ENCODE data around the gene GNPTAB. TPM values are rescaled to one million over a fixed set of nuclear protein-coding genes. Genes with fewer than 3 reads are reported as not detected.
A peak's percentile ranks its signal among the peaks of the same experiment; 100 is the strongest.

GNPTAB gene
- total and polyA plus RNA-seq, 2 of the 13 experiments (the other 11 are each of a cell fraction or from before 2014, with no cell fraction given): 13.6 to 19.4 TPM

DNA sequence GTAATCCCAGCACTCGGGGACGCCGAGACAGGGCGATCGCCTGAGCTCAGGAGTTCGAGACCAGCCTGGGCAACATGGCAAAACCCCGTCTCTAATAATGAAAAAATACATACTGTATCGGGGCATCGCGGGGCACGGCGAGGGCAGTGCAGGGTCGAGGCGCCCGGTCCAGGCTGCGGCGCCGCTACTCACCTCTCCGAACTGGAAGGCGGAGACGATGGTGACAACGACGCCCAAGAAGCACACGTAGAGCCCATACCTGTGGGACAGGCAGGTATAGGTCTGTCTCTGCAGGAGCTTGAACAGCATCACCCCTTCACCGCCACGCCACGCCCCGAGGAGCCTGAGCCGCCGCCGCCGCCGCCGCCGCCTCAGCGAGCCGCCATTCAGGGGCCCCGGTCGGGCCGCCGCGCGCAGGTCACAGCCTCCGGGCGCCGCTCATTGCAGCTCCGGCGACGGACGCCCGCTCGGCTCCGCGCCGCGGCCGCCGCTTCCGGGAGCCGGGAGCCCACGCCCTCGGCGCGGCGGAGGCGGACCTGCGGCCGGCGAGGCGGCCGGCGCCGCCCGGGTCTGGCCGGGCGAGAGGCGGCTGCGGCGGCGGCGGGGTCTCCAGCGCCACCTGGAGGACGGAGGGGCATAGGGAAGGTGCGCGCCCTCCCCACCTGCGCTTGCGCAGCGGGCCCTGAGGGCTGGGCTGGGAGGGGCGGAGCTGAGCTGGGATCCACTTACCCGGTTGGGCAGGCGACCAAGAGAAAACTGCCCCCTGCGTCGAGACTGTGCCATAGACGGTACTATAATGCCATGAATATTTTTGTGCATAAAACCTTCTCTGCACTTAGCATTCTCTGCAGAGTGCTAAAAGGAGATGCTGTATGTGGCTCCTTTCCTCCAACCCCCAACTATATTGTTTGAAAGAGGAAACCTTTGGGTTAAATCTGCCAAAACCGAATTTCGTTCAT is at the start of gene GNPTAB (continued):
- peak; percentile 48; the same call in 1 of the 2 replicates for TF ChIP-seq PRMT3 (CRISPR knock-in tag; IDR thresholded peaks at IDR 0.05; ENCODE audit: borderline replicate concordance, low read depth)
- TF ChIP-seq ZNF850 (CRISPR knock-in tag; conservative IDR thresholded peaks at IDR 0.05): no peak
- no peak for TF ChIP-seq FOXA1 (IDR thresholded peaks at IDR 0.05)
- no peak for TF ChIP-seq FOXA1 (CRISPR knock-in tag; IDR thresholded peaks at IDR 0.05)
- TF ChIP-seq SRY (CRISPR knock-in tag; IDR thresholded peaks at IDR 0.05): no peak; the same call in 1 of the 2 replicates
- TF ChIP-seq IKZF4 (CRISPR knock-in tag; IDR thresholded peaks at IDR 0.05; ENCODE audit: borderline replicate concordance, low read depth, not compliant biosample characterization): peak; percentile 23
- TF ChIP-seq ZNF775 (CRISPR knock-in tag; IDR thresholded peaks at IDR 0.05; ENCODE audit: borderline replicate concordance): no peak
- TF ChIP-seq, protein P1, sequence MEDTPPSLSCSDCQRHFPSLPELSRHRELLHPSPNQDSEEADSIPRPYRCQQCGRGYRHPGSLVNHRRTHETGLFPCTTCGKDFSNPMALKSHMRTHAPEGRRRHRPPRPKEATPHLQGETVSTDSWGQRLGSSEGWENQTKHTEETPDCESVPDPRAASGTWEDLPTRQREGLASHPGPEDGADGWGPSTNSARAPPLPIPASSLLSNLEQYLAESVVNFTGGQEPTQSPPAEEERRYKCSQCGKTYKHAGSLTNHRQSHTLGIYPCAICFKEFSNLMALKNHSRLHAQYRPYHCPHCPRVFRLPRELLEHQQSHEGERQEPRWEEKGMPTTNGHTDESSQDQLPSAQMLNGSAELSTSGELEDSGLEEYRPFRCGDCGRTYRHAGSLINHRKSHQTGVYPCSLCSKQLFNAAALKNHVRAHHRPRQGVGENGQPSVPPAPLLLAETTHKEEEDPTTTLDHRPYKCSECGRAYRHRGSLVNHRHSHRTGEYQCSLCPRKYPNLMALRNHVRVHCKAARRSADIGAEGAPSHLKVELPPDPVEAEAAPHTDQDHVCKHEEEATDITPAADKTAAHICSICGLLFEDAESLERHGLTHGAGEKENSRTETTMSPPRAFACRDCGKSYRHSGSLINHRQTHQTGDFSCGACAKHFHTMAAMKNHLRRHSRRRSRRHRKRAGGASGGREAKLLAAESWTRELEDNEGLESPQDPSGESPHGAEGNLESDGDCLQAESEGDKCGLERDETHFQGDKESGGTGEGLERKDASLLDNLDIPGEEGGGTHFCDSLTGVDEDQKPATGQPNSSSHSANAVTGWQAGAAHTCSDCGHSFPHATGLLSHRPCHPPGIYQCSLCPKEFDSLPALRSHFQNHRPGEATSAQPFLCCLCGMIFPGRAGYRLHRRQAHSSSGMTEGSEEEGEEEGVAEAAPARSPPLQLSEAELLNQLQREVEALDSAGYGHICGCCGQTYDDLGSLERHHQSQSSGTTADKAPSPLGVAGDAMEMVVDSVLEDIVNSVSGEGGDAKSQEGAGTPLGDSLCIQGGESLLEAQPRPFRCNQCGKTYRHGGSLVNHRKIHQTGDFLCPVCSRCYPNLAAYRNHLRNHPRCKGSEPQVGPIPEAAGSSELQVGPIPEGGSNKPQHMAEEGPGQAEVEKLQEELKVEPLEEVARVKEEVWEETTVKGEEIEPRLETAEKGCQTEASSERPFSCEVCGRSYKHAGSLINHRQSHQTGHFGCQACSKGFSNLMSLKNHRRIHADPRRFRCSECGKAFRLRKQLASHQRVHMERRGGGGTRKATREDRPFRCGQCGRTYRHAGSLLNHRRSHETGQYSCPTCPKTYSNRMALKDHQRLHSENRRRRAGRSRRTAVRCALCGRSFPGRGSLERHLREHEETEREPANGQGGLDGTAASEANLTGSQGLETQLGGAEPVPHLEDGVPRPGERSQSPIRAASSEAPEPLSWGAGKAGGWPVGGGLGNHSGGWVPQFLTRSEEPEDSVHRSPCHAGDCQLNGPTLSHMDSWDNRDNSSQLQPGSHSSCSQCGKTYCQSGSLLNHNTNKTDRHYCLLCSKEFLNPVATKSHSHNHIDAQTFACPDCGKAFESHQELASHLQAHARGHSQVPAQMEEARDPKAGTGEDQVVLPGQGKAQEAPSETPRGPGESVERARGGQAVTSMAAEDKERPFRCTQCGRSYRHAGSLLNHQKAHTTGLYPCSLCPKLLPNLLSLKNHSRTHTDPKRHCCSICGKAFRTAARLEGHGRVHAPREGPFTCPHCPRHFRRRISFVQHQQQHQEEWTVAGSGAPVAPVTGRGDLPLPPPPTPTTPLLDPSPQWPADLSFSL (CRISPR knock-in tag; IDR thresholded peaks at IDR 0.05): no peak
- TF ChIP-seq CENPX (CRISPR knock-in tag; IDR thresholded peaks at IDR 0.05): no peak
- TF ChIP-seq, protein P2, sequence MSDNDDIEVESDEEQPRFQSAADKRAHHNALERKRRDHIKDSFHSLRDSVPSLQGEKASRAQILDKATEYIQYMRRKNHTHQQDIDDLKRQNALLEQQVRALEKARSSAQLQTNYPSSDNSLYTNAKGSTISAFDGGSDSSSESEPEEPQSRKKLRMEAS (IDR thresholded peaks at IDR 0.05): peak; percentile 28; the same call in 1 of the 2 replicates
- TF ChIP-seq, protein P3, sequence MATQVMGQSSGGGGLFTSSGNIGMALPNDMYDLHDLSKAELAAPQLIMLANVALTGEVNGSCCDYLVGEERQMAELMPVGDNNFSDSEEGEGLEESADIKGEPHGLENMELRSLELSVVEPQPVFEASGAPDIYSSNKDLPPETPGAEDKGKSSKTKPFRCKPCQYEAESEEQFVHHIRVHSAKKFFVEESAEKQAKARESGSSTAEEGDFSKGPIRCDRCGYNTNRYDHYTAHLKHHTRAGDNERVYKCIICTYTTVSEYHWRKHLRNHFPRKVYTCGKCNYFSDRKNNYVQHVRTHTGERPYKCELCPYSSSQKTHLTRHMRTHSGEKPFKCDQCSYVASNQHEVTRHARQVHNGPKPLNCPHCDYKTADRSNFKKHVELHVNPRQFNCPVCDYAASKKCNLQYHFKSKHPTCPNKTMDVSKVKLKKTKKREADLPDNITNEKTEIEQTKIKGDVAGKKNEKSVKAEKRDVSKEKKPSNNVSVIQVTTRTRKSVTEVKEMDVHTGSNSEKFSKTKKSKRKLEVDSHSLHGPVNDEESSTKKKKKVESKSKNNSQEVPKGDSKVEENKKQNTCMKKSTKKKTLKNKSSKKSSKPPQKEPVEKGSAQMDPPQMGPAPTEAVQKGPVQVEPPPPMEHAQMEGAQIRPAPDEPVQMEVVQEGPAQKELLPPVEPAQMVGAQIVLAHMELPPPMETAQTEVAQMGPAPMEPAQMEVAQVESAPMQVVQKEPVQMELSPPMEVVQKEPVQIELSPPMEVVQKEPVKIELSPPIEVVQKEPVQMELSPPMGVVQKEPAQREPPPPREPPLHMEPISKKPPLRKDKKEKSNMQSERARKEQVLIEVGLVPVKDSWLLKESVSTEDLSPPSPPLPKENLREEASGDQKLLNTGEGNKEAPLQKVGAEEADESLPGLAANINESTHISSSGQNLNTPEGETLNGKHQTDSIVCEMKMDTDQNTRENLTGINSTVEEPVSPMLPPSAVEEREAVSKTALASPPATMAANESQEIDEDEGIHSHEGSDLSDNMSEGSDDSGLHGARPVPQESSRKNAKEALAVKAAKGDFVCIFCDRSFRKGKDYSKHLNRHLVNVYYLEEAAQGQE (IDR thresholded peaks at IDR 0.05; ENCODE audit: borderline replicate concordance in 1 of 2, low read depth in 1 of 2, low read length in 2 of 2): no peak
- no peak for TF ChIP-seq TBL1XR1 (IDR thresholded peaks at IDR 0.05; ENCODE audit: borderline replicate concordance, low read length, partially characterized antibody)
- 0 out of 2 replicates have a peak, but pooled peaks have one; percentile 25 for TF ChIP-seq ZNF431 (CRISPR knock-in tag; IDR thresholded peaks at IDR 0.05; ENCODE audit: borderline replicate concordance, low read depth)
- TF ChIP-seq ZNF446 (CRISPR knock-in tag; IDR thresholded peaks at IDR 0.05): no peak
- TF ChIP-seq REPIN1 (CRISPR knock-in tag; IDR thresholded peaks at IDR 0.05; ENCODE audit: borderline replicate concordance, low read depth): 0 out of 2 replicates have a peak, but pooled peaks have one; percentile 48
- TF ChIP-seq ZNF17 (CRISPR knock-in tag; IDR thresholded peaks at IDR 0.05): no peak
- TF ChIP-seq NR2C2 (CRISPR knock-in tag; IDR thresholded peaks at IDR 0.05; ENCODE audit: borderline replicate concordance): no peak
